Stimulated activated CD8-positive, alpha-beta memory T cell treated with anti-CD3 and anti-CD28 coated beads, Interleukin-4, amount 100 ng/mL, for 48 hours (primary cell): Measurements from ENCODE around the gene RNF212.

Source experiments
- DNase-seq: peaks from one replicate; pipeline ENCODE4 v3.0.0-alpha.2; 2020

Gene RNF212

GRCh38 chr4:1112821-1113182 is 562 bp downstream of the RNF212 start:
- no peak for DNase-seq

- DNase-seq, result no peak
Observed at GRCh38 chr4:1112174-1112820, 1.1 kb downstream of the RNF212 start.

GRCh38 chr4:1111259-1111809 is 2.0 kb downstream of the RNF212 start:
- no peak for DNase-seq

- DNase-seq, result no peak
Observed at GRCh38 chr4:1109898-1110506, 3.4 kb downstream of the RNF212 start.

DNA sequence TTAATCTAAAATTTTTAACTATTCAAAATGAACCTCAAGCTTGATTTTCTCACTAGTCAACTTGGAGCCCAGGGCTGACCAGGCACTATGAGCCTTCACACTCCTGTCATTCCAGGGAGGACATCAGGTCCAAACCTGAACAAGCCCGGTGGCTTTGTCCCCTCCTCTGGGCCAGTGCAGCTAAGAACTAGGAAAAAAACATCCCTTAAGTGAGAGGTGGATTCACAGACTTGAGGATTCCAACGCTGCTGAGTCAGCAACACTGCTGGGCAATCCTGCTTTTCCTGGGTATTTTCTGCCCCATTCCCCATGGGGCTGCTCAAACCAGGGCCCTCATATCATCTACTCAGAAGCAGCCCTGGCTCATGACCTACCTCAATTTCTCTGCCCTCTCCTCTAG is 4.0 kb downstream of the RNF212 start:
- no peak for DNase-seq

- no peak for DNase-seq
Observed at GRCh38 chr4:1105662-1106061, 7.7 kb downstream of the RNF212 start.

DNA sequence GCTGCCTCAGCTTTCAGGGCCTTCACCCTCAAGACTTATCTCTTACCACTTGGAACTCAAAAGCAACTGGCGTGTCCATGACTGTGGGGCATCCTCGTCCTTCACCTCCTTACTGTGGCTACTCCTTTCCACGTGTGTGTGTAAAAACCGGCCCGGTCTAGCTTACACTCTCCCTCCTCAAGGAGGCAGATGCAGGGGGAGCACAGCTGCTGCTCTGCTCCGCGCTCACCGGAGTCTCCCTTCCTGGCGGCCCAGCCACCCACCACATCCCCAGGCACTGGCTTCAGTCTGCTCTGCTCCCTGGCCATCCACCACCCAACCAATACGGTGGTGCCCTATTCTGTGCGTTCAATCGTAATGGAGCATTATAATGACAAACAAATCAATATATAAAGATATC is 8.3 kb downstream of the RNF212 start:
- no peak for DNase-seq

GRCh38 chr4:1104647-1105046 is 8.7 kb downstream of the RNF212 start:
- DNase-seq, result no peak

DNA sequence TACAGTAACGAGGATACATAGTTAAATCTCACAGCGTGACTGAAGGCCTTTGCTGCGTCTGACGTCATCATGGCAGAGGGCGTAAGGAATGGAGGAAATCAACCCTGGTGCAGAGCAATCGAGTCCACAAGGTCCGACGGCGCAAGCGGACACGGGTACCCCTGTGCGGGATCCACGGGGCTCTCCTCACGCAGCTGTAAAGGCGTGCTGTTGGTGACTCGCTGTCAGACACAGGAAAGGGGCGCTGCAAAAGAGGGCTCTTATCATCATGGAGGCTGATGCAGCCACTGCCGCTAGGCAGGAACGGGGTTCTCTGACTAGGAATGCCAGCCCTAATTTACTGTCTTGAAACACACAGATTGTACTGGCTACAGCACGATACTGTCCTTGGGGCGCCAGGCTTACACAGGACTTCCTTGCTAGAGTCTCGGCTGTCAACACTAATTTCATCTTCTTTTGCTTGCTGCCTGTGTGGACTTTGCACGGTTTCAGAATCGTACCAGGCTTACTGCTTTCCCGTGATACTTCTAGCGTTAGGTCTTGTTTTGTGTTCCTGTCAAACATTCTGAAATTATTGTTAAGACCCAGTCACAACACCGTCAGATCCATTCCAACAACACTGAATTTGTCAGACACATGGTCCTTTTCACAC is 13.6 kb downstream of the RNF212 start:
- DNase-seq, result no peak

- no peak for DNase-seq
Observed at GRCh38 chr4:1099270-1099669, 14.1 kb downstream of the RNF212 start.

- DNase-seq, result no peak
Observed at GRCh38 chr4:1098311-1098925, 14.9 kb downstream of the RNF212 start.

DNA sequence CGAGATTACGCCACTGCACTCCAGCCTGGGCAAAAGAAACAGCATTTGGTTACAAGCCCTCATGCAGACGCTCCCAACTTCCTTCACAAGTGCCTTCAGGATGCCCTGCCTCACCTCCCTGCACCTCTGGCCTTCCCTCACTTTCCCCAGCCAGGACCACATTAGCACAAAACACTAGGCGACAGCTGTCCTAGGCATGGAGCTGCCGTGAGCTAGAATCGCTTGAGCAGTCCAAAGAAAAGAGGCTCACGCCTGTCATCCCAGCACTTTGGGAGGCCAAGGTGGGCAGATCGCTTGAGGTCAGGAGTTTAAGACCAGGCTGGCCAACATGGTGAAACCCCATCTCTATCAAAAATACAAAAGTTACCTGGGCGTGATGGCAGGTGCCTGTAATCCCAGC is 15.8 kb downstream of the RNF212 start:
- DNase-seq, result no peak

- DNase-seq, result no peak
Observed at GRCh38 chr4:1096841-1097240, 16.5 kb downstream of the RNF212 start.

GRCh38 chr4:1094336-1094690 is 19.1 kb downstream of the RNF212 start:
- no peak for DNase-seq

- peak; percentile 14 for DNase-seq
Observed at GRCh38 chr4:1093391-1094335, 19.7 kb downstream of the RNF212 start.

DNA sequence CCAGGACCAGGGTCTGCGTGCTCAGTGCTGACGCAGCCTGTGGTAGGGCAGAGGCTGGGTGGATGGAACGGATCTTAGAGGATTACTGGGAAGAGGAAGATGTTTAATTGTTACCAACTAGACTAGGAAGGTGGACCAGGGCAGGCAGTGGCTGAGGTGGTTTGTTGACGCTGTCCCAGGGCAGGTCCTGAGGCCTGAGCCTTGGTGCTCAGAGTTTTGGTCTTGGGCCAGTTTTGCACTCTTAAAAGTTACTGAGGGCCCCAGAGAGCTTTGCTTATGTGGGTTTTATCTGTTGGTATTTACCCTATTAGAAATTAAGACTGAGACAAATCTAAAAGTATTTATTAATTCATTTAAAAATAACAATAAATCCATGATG is 20.4 kb downstream of the RNF212 start:
- no peak for DNase-seq

DNA sequence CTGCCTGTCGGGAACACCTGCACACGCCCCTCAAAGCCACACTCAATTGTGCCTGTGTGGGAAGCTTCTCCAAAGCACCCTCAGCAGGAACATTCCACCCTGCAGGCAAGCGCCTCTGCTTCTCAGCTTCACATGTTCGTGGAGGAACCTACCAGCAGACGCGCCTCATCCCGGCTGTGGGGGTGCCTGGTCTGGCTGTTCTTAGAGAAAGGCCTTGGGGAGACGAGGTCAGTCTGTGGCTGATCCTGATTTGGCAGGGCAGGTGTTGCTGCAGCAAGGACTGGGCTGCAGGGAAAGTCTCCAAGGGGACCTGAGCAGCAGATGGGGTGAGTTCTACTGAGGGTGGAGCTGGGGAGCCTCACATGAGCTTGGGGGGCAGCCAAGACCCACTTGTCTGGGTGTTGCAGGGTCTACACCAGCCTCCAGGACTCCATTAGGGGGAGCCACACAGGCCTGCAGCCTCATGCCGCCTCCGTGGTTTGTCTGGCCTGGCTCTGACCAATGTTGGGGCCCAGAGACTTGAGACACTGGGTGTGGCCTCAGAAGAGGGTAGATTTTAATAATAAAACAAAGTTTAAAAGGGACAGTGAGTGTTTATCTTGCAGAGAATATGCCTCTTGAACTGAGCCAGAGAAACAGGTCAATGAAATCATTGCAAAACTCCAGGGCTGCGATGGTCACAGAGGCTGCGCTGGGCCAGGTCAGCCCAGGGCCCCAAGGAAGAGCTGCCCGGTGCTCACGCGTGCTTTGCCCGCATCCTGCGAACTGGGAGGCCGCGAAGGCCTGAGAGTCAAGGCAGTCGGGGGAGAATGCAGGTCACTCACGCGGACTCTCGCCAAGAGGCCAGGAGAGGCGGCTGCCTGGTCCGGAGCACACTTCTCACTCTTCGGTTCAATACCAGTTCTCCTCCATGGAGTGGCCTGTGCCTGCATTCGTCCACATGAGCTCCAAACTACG is 21.1 kb downstream of the RNF212 start:
- DNase-seq, result peak; percentile 22

DNA sequence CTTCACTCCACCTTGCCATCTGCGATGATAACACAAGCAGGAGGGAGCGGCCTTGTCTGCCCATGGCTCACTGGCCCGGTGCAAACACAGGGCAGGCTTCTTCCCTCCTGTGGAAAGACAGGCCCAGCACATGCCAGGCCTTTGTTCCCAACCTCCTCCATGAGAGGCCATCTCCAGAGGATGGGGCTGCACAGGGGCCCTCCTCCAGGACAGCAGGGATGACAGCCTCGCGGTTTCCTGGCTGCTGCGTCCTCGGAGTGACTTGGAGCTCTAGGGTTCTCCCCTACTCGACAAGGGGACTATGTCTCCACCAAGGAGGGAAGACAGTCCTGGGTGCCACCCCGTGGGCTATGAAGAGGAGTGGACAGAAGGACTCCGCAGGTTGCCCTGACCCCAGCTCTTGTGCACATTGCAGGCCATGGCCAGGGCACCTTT is 21.8 kb downstream of the RNF212 start:
- peak; percentile 14 for DNase-seq

DNA sequence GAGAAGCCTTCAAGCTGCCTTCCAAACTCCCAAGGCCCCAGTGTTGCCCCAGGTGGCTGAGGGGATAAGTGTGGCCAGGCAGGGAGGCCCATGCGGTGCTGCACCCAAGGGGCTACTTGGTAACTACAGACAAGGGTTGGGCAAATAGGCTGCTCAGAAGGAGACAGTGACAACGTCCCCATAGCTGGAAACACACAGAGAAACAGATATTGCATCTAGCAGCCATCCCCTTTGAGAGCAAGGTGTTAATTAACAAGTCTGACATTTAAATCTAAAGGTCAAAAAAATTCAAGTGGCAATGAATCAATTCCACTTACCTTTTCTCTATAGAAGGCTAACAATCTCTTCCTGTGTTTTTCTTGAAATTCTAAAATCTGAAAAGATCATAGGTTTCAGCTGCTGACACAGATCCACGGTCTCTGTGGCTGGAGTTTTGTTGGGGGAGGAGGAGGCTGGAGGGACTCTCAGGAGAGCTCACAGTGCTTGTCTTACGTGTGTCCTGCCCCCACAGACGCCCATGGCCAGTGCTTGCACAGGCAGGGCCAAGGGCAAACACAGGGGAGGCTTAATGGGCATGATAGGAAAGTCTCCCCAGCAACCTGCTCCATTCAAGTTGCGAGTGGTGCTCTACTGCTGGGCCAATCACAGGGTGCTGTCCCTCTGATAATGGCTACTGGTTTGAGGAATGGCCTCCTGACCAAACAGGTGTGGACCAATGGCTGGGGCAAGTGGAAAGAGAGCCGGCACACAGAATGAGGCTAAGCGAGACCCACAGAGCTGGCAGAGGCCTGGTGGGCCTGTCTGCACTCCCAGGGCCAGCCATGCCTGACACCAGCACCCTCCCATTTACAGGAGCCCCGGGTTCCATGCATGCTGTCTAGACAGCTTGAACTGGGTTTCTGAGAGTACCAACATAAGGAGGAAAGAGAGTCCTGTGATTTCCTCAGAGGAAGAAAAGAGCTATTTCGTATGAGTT is 22.6 kb downstream of the RNF212 start:
- DNase-seq, result peak; percentile 16

- DNase-seq, result peak; percentile 2
Observed at GRCh38 chr4:1090036-1090435, 23.3 kb downstream of the RNF212 start.
